ENCODE measurements around the gene NLGN4X.

The NLGN4X gene

GRCh38 chrX:5979338-5979737 is 249.3 kb downstream of the NLGN4X start:
- Histone ChIP-seq H3K27ac (ENCODE audit: low read depth, low read length, poor library complexity, severe bottlenecking) (no peak overlapping the region), H3K36me3 (ENCODE audit: insufficient read depth, low read length) (no peaks in the 10 kb centered on the region), H3K4me1 (ENCODE audit: insufficient read depth, low read length, severe bottlenecking) (no peaks in the 10 kb centered on the region), H4K20me1 (ENCODE audit: insufficient read depth, low read length) (no peaks in the 10 kb centered on the region), H3K4me2 (ENCODE audit: low read length) (no peak overlapping the region), H3K27me3 (ENCODE audit: insufficient read depth, low read length) (no peaks in the 10 kb centered on the region), H3K4me3 (ENCODE audit: low read depth, low read length, poor library complexity, severe bottlenecking) (no peak overlapping the region), H3K9me2 (ENCODE audit: low read depth, low read length) (no peaks in the 10 kb centered on the region), H3F3A (ENCODE audit: insufficient read depth, low read length) (no peaks in the 10 kb centered on the region), H2AFZ (ENCODE audit: low read length) (no peak overlapping the region), H3K79me2 (ENCODE audit: insufficient read depth, low read length) (no peaks in the 10 kb centered on the region), H3K9ac (ENCODE audit: low read length) (no peak overlapping the region), H3K9me3 (ENCODE audit: low read length) (no peaks in the 10 kb centered on the region)
- TF ChIP-seq CTCF (IDR thresholded peaks at IDR 0.05; ENCODE audit: low read length) = no peak
- TF ChIP-seq EZH2 (IDR thresholded peaks at IDR 0.05; ENCODE audit: borderline replicate concordance, low read length) = no peak

- H3K4me2 ChIP-seq (ENCODE audit: low read length) = no peak overlapping the region
- no peaks in the 10 kb centered on the region for H3K9me2 ChIP-seq (ENCODE audit: low read depth, low read length)
- no peaks in the 10 kb centered on the region for H3K4me1 ChIP-seq (ENCODE audit: insufficient read depth, low read length, severe bottlenecking)
- H3K27me3 ChIP-seq (ENCODE audit: insufficient read depth, low read length) = no peaks in the 10 kb centered on the region
- no peaks in the 10 kb centered on the region for H4K20me1 ChIP-seq (ENCODE audit: insufficient read depth, low read length)
- no peak overlapping the region for H2AFZ ChIP-seq (ENCODE audit: low read length)
- no peaks in the 10 kb centered on the region for H3K9me3 ChIP-seq (ENCODE audit: low read length)
- no peak overlapping the region for H3K27ac ChIP-seq (ENCODE audit: low read depth, low read length, poor library complexity, severe bottlenecking)
- H3K79me2 ChIP-seq (ENCODE audit: insufficient read depth, low read length) = no peaks in the 10 kb centered on the region
- TF ChIP-seq EZH2 (IDR thresholded peaks at IDR 0.05; ENCODE audit: borderline replicate concordance, low read length) = no peak
- TF ChIP-seq CTCF (IDR thresholded peaks at IDR 0.05; ENCODE audit: low read length) = no peak
- H3K4me3 ChIP-seq (ENCODE audit: low read depth, low read length, poor library complexity, severe bottlenecking) = no peak overlapping the region
- H3K9ac ChIP-seq (ENCODE audit: low read length) = no peak overlapping the region
- H3K36me3 ChIP-seq (ENCODE audit: insufficient read depth, low read length) = no peaks in the 10 kb centered on the region
- H3F3A ChIP-seq (ENCODE audit: insufficient read depth, low read length) = no peaks in the 10 kb centered on the region
Observed at GRCh38 chrX:5976332-5976731, 252.3 kb downstream of the NLGN4X start.

- Histone ChIP-seq H3K27me3 (ENCODE audit: insufficient read depth, low read length) (no peaks in the 10 kb centered on the region), H3K9ac (ENCODE audit: low read length) (no peak overlapping the region), H4K20me1 (ENCODE audit: insufficient read depth, low read length) (no peaks in the 10 kb centered on the region), H3K27ac (ENCODE audit: low read depth, low read length, poor library complexity, severe bottlenecking) (no peak overlapping the region), H3K4me3 (ENCODE audit: low read depth, low read length, poor library complexity, severe bottlenecking) (no peak overlapping the region), H3K36me3 (ENCODE audit: insufficient read depth, low read length) (no peaks in the 10 kb centered on the region), H2AFZ (ENCODE audit: low read length) (no peak overlapping the region), H3F3A (ENCODE audit: insufficient read depth, low read length) (no peaks in the 10 kb centered on the region), H3K9me3 (ENCODE audit: low read length) (no peaks in the 10 kb centered on the region), H3K4me2 (ENCODE audit: low read length) (no peak overlapping the region), H3K9me2 (ENCODE audit: low read depth, low read length) (no peaks in the 10 kb centered on the region), H3K4me1 (ENCODE audit: insufficient read depth, low read length, severe bottlenecking) (no peaks in the 10 kb centered on the region), H3K79me2 (ENCODE audit: insufficient read depth, low read length) (no peaks in the 10 kb centered on the region)
- no peak for TF ChIP-seq EZH2 (IDR thresholded peaks at IDR 0.05; ENCODE audit: borderline replicate concordance, low read length)
- TF ChIP-seq CTCF (IDR thresholded peaks at IDR 0.05; ENCODE audit: low read length) = no peak
Observed at GRCh38 chrX:5971300-5971699, 257.4 kb downstream of the NLGN4X start.

Measured in OCI-LY1 (cell line).